Measurements from ENCODE around the gene C15orf39.

C15orf39 gene

GRCh38 chr15:75197062-75197630, 4.5 kb upstream of the C15orf39 start:
- no peak for DNase-seq (ENCODE audit: low read depth)

GRCh38 chr15:75198560-75199356, 2.9 kb upstream of the C15orf39 start:
- no peak for DNase-seq (ENCODE audit: low read depth)

- DNase-seq (ENCODE audit: low read depth), result no peak
Observed at GRCh38 chr15:75199357-75199940, 2.2 kb upstream of the C15orf39 start.

GRCh38 chr15:75200391-75200764, 1.3 kb upstream of the C15orf39 start:
- DNase-seq (ENCODE audit: low read depth), result no peak

GRCh38 chr15:75200765-75201615, 692 bp upstream of the C15orf39 start:
- DNase-seq (ENCODE audit: low read depth), result no peak

- peak; percentile 80 for DNase-seq (ENCODE audit: low read depth)
Observed at GRCh38 chr15:75202251-75203016, 752 bp downstream of the C15orf39 start.

- no peak for DNase-seq (ENCODE audit: low read depth)
Observed at GRCh38 chr15:75203017-75203907, 1.6 kb downstream of the C15orf39 start.

GRCh38 chr15:75203908-75204263, 2.2 kb downstream of the C15orf39 start:
- no peak for DNase-seq (ENCODE audit: low read depth)

GRCh38 chr15:75204340-75205063, 2.8 kb downstream of the C15orf39 start:
- DNase-seq (ENCODE audit: low read depth), result peak; percentile 77

- no peak for DNase-seq (ENCODE audit: low read depth)
Observed at GRCh38 chr15:75205064-75205395, 3.3 kb downstream of the C15orf39 start.

GRCh38 chr15:75206006-75206405, 4.3 kb downstream of the C15orf39 start:
- no peak for DNase-seq (ENCODE audit: low read depth)

- no peak for DNase-seq (ENCODE audit: low read depth)
Observed at GRCh38 chr15:75206803-75207617, 5.3 kb downstream of the C15orf39 start.

- no peak for DNase-seq (ENCODE audit: low read depth)
Observed at GRCh38 chr15:75207618-75208500, 6.2 kb downstream of the C15orf39 start.

- DNase-seq (ENCODE audit: low read depth), result no peak
Observed at GRCh38 chr15:75208501-75209288, 7.0 kb downstream of the C15orf39 start.

- DNase-seq (ENCODE audit: low read depth), result no peak
Observed at GRCh38 chr15:75209289-75209676, 7.6 kb downstream of the C15orf39 start.

- DNase-seq (ENCODE audit: low read depth), result no peak
Observed at GRCh38 chr15:75210811-75211230, 9.1 kb downstream of the C15orf39 start.

- no peak for DNase-seq (ENCODE audit: low read depth)
Observed at GRCh38 chr15:75211436-75212199, 9.9 kb downstream of the C15orf39 start.

Data from activated T-cell treated with anti-CD3 and anti-CD28 coated beads for 1 hour (primary cell).